ENCODE results near the gene HNRNPR. TPM values are rescaled to one million over a fixed set of nuclear protein-coding genes. Genes with fewer than 3 reads are reported as not detected.

HNRNPR gene
- total and polyA plus RNA-seq, 2 of the 8 experiments (the other 6 are each of a cell fraction or from before 2014, with no cell fraction given) = 110 to 214 TPM

GRCh38 chr1:23367791-23368561, 23.9 kb upstream of the HNRNPR start:
- Histone ChIP-seq H4K5ac (ENCODE audit: insufficient read length, low read depth, low read length) (no peak overlapping the region), H4K91ac (replicated peaks; ENCODE audit: insufficient read length, low read length) (peak overlapping the region; percentile 23), H3K23me2 (ENCODE audit: low read depth, low read length) (peaks cover 10% of the 10 kb centered on the region), H2BK15ac (ENCODE audit: low read length) (no peak overlapping the region), H3K4ac (replicated peaks; ENCODE audit: insufficient read length, low read depth, low read length) (no peak overlapping the region), H4K20me1 (replicated peaks in 1 of 2; ENCODE audit: control insufficient read depth in 1 of 2, insufficient read depth in 2 of 2, low read length in 2 of 2) (peaks cover 7 to 9% of the 10 kb centered on the region in 2 experiments), H2AFZ (ENCODE audit: low read length) (peak overlapping the region; percentile 88), H4K8ac (ENCODE audit: extremely low read depth, insufficient read depth, low read length) (peak overlapping the region; percentile 74; the same call in 1 of the 2 replicates), H3K27me3 (replicated peaks in 1 of 4; ENCODE audit: control insufficient read depth in 3 of 4, extremely low read depth in 1 of 4, insufficient read depth in 3 of 4, low read length in 3 of 4) (peaks cover 44 to 80% (median 67%) of the 10 kb centered on the region in 4 experiments), H3K36me3 (ENCODE audit: control insufficient read depth in 2 of 4, insufficient read depth in 4 of 4, low read length in 3 of 4) (peaks cover 0 to under 1% (median under 1%) of the 10 kb centered on the region in 4 experiments; a peak in 2 of 8 replicates), H3K4me3 (ENCODE audit: extremely low read depth in 1 of 4, insufficient read depth in 2 of 4, low read depth in 3 of 4, low read length in 4 of 4) (peak overlapping the region; percentile 74 to 95 (median 83)), H3K9me3 (ENCODE audit: insufficient read depth in 2 of 2, low read depth in 1 of 2, low read length in 1 of 2) (peaks cover 5 to 19% of the 10 kb centered on the region in 2 experiments), H3K79me2 (ENCODE audit: control insufficient read depth in 1 of 2, insufficient read depth in 2 of 2, low read length in 2 of 2) (no peaks in the 10 kb centered on the region), H3K4me1 (replicated peaks in 1 of 4; ENCODE audit: control insufficient read depth in 3 of 4, insufficient read depth in 4 of 4, low read length in 3 of 4) (peaks cover 2 to 11% (median 4%) of the 10 kb centered on the region in 4 experiments; a peak in 6 of 7 replicates), H3K79me1 (ENCODE audit: low read depth, low read length) (no peaks in the 10 kb centered on the region), H3K4me2 (ENCODE audit: insufficient read depth in 1 of 2, low read depth in 2 of 2, low read length in 2 of 2) (peak overlapping the region; percentile 76 to 96), H3K18ac (ENCODE audit: extremely low read depth, low read length) (no peak overlapping the region), H2BK12ac (ENCODE audit: low read depth, low read length) (no peak overlapping the region), H2BK120ac (replicated peaks; ENCODE audit: low read depth, low read length) (no peak overlapping the region), H3K23ac (ENCODE audit: insufficient read length) (no peak overlapping the region), H3K56ac (replicated peaks; ENCODE audit: insufficient read length, low read depth, low read length) (no peak overlapping the region), H3K9ac (replicated peaks in 1 of 4; ENCODE audit: extremely low read depth in 1 of 4, low read depth in 3 of 4, low read length in 3 of 4) (peak overlapping the region in 3 of 4 experiments; percentile 36 to 43 (median 42); a peak in 4 of 7 replicates), H2AK5ac (ENCODE audit: low read depth, low read length) (no peak overlapping the region), H2BK5ac (ENCODE audit: low read depth, low read length) (no peak overlapping the region; the same call in none of the 2 replicates), H2BK20ac (ENCODE audit: low read length) (no peak overlapping the region), H3K27ac (ENCODE audit: low read depth, low read length) (no peak overlapping the region), H3K14ac (ENCODE audit: insufficient read length) (no peak overlapping the region)
- CTCF ChIA-PET (ENCODE audit: partially characterized antibody) = interaction anchor here (0.8 to 1.8 kb wide), 5 partner anchors 27 to 182 kb away, joined by 3 to 9 read pairs (median 4); no protein-coding TSS in a partner anchor
- POLR2A ChIA-PET (ENCODE audit: partially characterized antibody) = interaction anchor here (1.4 to 3.5 kb wide), 3 partner anchors 10 to 23 kb away, joined by 4 to 23 read pairs (median 17); partner anchors contain the start of gene HNRNPR
- DNase-seq (ENCODE audit: low read depth in 1 of 2, low spot score in 2 of 2) = peak; percentile 94 to 96
- FAIRE-seq = no peak
- 8% methylated on average over 41 of the region's 41 CpGs; no CpG with 5 or more reads in 1 of the 2 experiments for WGBS, 2 experiments (ENCODE audit: extremely low coverage in 1 of 2, insufficient coverage in 1 of 2, insufficient read length in 1 of 2, insufficient replicate concordance in 2 of 2, low coverage in 1 of 2, low lambda C conversion rate in 2 of 2, missing lambda C conversion rate in 1 of 2)
- TF ChIP-seq ATF3 (IDR thresholded peaks at IDR 0.05; ENCODE audit: insufficient read depth, low read depth, low read length) = no peak
- no peak for TF ChIP-seq TEAD4 (IDR thresholded peaks at IDR 0.05; ENCODE audit: low read depth, low read length)
- TF ChIP-seq CHD2 (IDR thresholded peaks at IDR 0.05; ENCODE audit: low read length) = peak; percentile 91
- TF ChIP-seq SIX5 (IDR thresholded peaks at IDR 0.05; ENCODE audit: low read depth, low read length) = peak; percentile 67
- TF ChIP-seq EZH2 (IDR thresholded peaks at IDR 0.05; ENCODE audit: low read depth, low read length, severe bottlenecking) = peak; percentile 41
- 0 out of 4 replicates have a peak, but pooled peaks of 1 of the 2 experiments have one; percentile 15 for TF ChIP-seq HDAC2 (IDR thresholded peaks at IDR 0.05; ENCODE audit: borderline replicate concordance in 1 of 2, low read depth in 2 of 2, low read length in 2 of 2)
- peak; percentile 52; the same call in 1 of the 2 replicates for TF ChIP-seq NRF1 (IDR thresholded peaks at IDR 0.05; ENCODE audit: low read depth, low read length)
- 0 out of 2 replicates have a peak, but pooled peaks have one; percentile 20 for TF ChIP-seq E2F6 (IDR thresholded peaks at IDR 0.05)
- peak; percentile 34; the same call in 1 of the 2 replicates for TF ChIP-seq TBP (IDR thresholded peaks at IDR 0.05; ENCODE audit: low read depth, low read length)
